ENCODE results near the gene SLC9A9. TPM values are rescaled to one million over a fixed set of nuclear protein-coding genes. Genes with fewer than 3 reads are reported as not detected.
"Not testable (repeated sequence)": the region's sequence is repeated elsewhere in the genome, so short reads cannot be mapped to it uniquely, and the experiment has no call there.

Gene SLC9A9
- total and polyA plus RNA-seq, 7 experiments from 2014 or later = 9.3 to 23.1 (median 16.6) TPM

DNA sequence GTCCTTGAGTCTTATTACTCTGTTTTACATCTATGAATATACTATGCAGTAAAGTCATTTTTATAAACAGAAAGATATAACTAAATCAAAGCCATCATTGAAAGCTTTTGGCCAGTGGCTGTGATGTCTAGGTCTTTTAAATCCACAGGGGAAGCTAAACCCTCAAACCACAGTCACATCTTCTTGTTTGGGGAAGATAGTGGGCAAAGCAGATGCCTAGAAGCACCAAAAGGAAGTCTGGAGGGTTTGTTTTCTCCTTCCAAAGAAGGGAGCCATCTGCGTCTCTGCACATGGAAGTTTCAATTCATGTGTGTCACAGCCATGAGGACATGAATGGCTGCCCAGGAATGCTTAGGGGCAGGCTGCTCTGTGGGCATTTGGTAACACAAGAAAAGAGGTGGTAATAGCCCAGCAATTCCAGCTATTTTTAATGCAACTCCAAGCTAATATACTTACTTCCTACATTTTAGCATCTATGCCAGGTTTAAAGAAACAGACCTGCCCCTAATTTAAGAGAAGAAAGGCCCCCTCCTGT is 322.2 kb downstream of the SLC9A9 start:
- peaks cover 9 to 21% (median 13%) of the 10 kb centered on the region in 7 donors for H3K4me1 Mint-ChIP-seq
- peaks cover 0 to 4% of the 10 kb centered on the region in 2 donors for H3K4me1 ChIP-seq (ENCODE audit: control insufficient read depth in 2 of 2, insufficient read depth in 2 of 2, low read length in 2 of 2)
- no peak for DNase-seq
- H3K36me3 Mint-ChIP-seq = peaks cover 3 to 33% (median 19%) of the 10 kb centered on the region in 5 donors
- H3K9me3 ChIP-seq (ENCODE audit: control insufficient read depth in 2 of 3, low read length in 3 of 3) = no peaks in the 10 kb centered on the region
- H3K4me3 Mint-ChIP-seq = no peak overlapping the region
- no peaks in the 10 kb centered on the region for H3K27me3 Mint-ChIP-seq
- H3K9me3 Mint-ChIP-seq = peaks cover 0 to 11% (median 1%) of the 10 kb centered on the region in 11 donors
- no peaks in the 10 kb centered on the region for H3K36me3 ChIP-seq (ENCODE audit: control insufficient read depth in 2 of 3, insufficient read depth in 3 of 3, low read length in 3 of 3)
- ChIA-PET CTCF (no interaction called here), POLR2A (no interaction called here)
- intact Hi-C loops (cut with micrococcal nuclease) = loop anchor here in 1 of 2 donors (10.0 kb wide), 1 partner anchor 401 kb away; no protein-coding TSS in a partner anchor
- ATAC-seq = no peak
- no peak overlapping the region for H3K27ac Mint-ChIP-seq
- no peak overlapping the region for H3K27ac ChIP-seq (ENCODE audit: low read depth, low read length)
- no peak overlapping the region for H3K4me3 ChIP-seq (ENCODE audit: low read length)
- H3K27me3 ChIP-seq (ENCODE audit: control insufficient read depth in 2 of 2, insufficient read depth in 2 of 2, low read length in 2 of 2) = no peaks in the 10 kb centered on the region

DNA sequence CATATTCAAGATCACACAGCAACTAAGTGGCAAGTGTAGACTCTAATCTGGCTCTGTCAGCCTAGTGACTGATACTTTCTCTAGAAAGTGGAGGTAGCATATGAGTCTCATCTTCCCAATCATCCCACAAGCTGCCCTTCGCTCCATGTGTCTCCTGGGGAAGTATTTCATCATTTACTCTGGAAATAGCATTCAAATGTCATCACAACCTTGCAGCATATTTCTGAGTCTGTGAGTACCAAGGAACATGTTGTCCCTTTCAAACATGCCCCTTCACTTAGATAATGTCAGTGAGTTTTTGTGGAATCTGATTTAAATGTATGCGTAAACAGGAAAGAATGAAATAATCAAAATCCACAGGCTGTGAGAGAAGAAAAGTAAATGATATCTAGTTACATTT is 322.9 kb downstream of the SLC9A9 start:
- no peak overlapping the region for H3K27ac Mint-ChIP-seq
- H3K4me1 Mint-ChIP-seq = peaks cover 9 to 21% (median 13%) of the 10 kb centered on the region in 7 donors
- Histone ChIP-seq H3K27me3 (ENCODE audit: control insufficient read depth in 2 of 2, insufficient read depth in 2 of 2, low read length in 2 of 2) (no peaks in the 10 kb centered on the region), H3K4me1 (ENCODE audit: control insufficient read depth in 2 of 2, insufficient read depth in 2 of 2, low read length in 2 of 2) (peaks cover 0 to 4% of the 10 kb centered on the region in 2 donors), H3K9me3 (ENCODE audit: control insufficient read depth in 2 of 3, low read length in 3 of 3) (no peaks in the 10 kb centered on the region), H3K4me3 (ENCODE audit: low read length) (no peak overlapping the region), H3K27ac (ENCODE audit: low read depth, low read length) (no peak overlapping the region), H3K36me3 (ENCODE audit: control insufficient read depth in 2 of 3, insufficient read depth in 3 of 3, low read length in 3 of 3) (no peaks in the 10 kb centered on the region)
- H3K9me3 Mint-ChIP-seq = peaks cover 0 to 11% (median 1%) of the 10 kb centered on the region in 11 donors
- DNase-seq = no peak
- no peak overlapping the region for H3K4me3 Mint-ChIP-seq
- ChIA-PET CTCF (no interaction called here), POLR2A (no interaction called here)
- no peaks in the 10 kb centered on the region for H3K27me3 Mint-ChIP-seq
- intact Hi-C loops (cut with micrococcal nuclease) = loop anchor here in 1 of 2 donors (10.0 kb wide), 1 partner anchor 401 kb away; no protein-coding TSS in a partner anchor
- peaks cover 3 to 33% (median 19%) of the 10 kb centered on the region in 5 donors for H3K36me3 Mint-ChIP-seq
- no peak for ATAC-seq

DNA sequence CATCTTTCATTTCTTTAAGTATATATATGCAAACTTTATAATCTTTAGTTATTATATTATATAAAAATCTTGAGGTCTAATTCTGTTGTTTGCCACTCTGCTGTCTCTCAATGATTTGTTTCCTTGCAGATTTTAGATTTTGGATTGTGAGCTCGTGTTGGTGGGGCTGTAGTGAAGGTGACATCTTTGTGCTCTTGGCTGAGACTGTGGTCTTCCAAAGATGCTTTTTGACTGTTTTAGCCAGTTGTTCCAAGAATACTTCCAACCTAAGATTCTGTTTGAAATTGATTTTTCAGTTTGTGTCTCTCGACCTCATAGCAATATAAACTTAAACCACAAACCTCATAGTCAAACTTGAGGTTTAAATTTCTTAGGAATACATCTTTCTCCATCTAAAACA is 326.5 kb downstream of the SLC9A9 start:
- Histone ChIP-seq H3K4me3 (ENCODE audit: low read length) (no peak overlapping the region), H3K27ac (ENCODE audit: low read depth, low read length) (no peak overlapping the region), H3K9me3 (ENCODE audit: control insufficient read depth in 2 of 3, low read length in 3 of 3) (no peaks in the 10 kb centered on the region), H3K27me3 (ENCODE audit: control insufficient read depth in 2 of 2, insufficient read depth in 2 of 2, low read length in 2 of 2) (no peaks in the 10 kb centered on the region), H3K36me3 (ENCODE audit: control insufficient read depth in 2 of 3, insufficient read depth in 3 of 3, low read length in 3 of 3) (no peaks in the 10 kb centered on the region), H3K4me1 (ENCODE audit: control insufficient read depth in 2 of 2, insufficient read depth in 2 of 2, low read length in 2 of 2) (no peaks in the 10 kb centered on the region)
- ChIA-PET CTCF (no interaction called here), POLR2A (no interaction called here)
- Mint-ChIP-seq H3K4me1 (peaks cover 0 to 3% (median 0%) of the 10 kb centered on the region in 7 donors), H3K27me3 (no peaks in the 10 kb centered on the region), H3K27ac (no peak overlapping the region), H3K36me3 (peaks cover 1 to 34% (median 16%) of the 10 kb centered on the region in 5 donors), H3K4me3 (no peak overlapping the region), H3K9me3 (peaks cover 0 to 11% (median 1%) of the 10 kb centered on the region in 11 donors)
- DNase-seq (no peak), ATAC-seq (no peak)
- intact Hi-C loops (cut with micrococcal nuclease) = loop anchor here in 1 of 2 donors (10.0 kb wide), 1 partner anchor 397 kb away; no protein-coding TSS in a partner anchor

DNA sequence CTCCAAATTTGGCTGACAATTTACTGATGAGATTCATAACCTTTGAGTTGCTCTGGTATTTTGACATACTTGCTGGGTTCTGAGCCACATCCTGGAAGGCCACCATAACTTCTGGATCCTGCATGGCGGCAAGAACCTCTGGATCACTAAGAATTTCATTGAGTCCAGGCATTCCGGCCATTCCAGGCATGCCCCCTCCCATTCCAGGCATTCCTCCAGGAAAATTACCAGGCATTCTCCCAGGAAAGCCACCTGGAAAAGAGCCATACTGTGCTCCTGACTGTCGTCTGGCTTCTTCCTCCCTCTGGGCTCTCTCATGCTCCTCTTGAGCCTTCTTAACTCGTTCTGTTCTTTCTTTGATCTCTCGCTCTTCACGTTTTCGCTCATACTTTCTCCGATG is 331.1 kb downstream of the SLC9A9 start:
- DNase-seq; H3K27me3 Mint-ChIP-seq; H3K36me3 ChIP-seq (ENCODE audit: control insufficient read depth in 2 of 3, insufficient read depth in 3 of 3, low read length in 3 of 3); H3K4me1 Mint-ChIP-seq; H3K27ac ChIP-seq (ENCODE audit: low read depth, low read length); POLR2A ChIA-PET; H3K4me3 Mint-ChIP-seq; H3K4me1 ChIP-seq (ENCODE audit: control insufficient read depth in 2 of 2, insufficient read depth in 2 of 2, low read length in 2 of 2); intact Hi-C loops (cut with micrococcal nuclease); CTCF ChIA-PET; H3K27me3 ChIP-seq (ENCODE audit: control insufficient read depth in 2 of 2, insufficient read depth in 2 of 2, low read length in 2 of 2); ATAC-seq; H3K4me3 ChIP-seq (ENCODE audit: low read length); H3K9me3 Mint-ChIP-seq; H3K9me3 ChIP-seq (ENCODE audit: control insufficient read depth in 2 of 3, low read length in 3 of 3): not testable (repeated sequence)
- peak overlapping the region in 1 of 9 donors; percentile 13 for H3K27ac Mint-ChIP-seq
- H3K36me3 Mint-ChIP-seq = peaks cover 0 to 14% (median 4%) of the 10 kb centered on the region in 5 donors

DNA sequence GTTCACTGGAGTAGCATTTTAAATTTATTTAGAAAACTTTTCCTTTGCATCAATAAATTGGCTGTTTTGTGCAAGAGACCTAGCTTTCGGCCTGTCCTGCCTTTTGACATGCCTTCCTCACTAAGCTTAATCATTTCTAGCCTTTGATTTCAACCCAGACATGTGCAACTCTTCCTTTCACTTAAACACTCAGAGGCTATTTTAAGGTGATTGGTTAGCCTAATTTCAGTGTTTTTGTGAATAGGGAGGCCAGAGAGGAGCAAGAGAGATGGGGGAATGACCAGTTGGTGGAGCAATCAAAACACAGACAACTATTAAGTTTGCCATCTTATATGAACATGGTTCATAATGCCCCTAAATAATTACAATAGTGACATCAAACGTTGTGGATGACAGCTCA is 333.4 kb downstream of the SLC9A9 start:
- ATAC-seq (no peak), DNase-seq (no peak)
- Histone ChIP-seq H3K9me3 (ENCODE audit: control insufficient read depth in 2 of 3, low read length in 3 of 3) (no peaks in the 10 kb centered on the region), H3K27ac (ENCODE audit: low read depth, low read length) (no peak overlapping the region), H3K27me3 (ENCODE audit: control insufficient read depth in 2 of 2, insufficient read depth in 2 of 2, low read length in 2 of 2) (no peaks in the 10 kb centered on the region), H3K4me1 (ENCODE audit: control insufficient read depth in 2 of 2, insufficient read depth in 2 of 2, low read length in 2 of 2) (no peaks in the 10 kb centered on the region), H3K4me3 (ENCODE audit: low read length) (no peak overlapping the region), H3K36me3 (ENCODE audit: control insufficient read depth in 2 of 3, insufficient read depth in 3 of 3, low read length in 3 of 3) (no peaks in the 10 kb centered on the region)
- intact Hi-C loops (cut with micrococcal nuclease) = no loop called here
- no peaks in the 10 kb centered on the region for H3K4me1 Mint-ChIP-seq
- H3K36me3 Mint-ChIP-seq = peaks cover 0 to 22% (median 8%) of the 10 kb centered on the region in 5 donors
- ChIA-PET POLR2A (no interaction called here), CTCF (no interaction called here)
- H3K4me3 Mint-ChIP-seq = no peak overlapping the region
- peaks cover 0 to 6% (median 0%) of the 10 kb centered on the region in 11 donors for H3K9me3 Mint-ChIP-seq
- H3K27ac Mint-ChIP-seq = peak overlapping the region in 1 of 9 donors; percentile 12
- H3K27me3 Mint-ChIP-seq = no peaks in the 10 kb centered on the region

DNA sequence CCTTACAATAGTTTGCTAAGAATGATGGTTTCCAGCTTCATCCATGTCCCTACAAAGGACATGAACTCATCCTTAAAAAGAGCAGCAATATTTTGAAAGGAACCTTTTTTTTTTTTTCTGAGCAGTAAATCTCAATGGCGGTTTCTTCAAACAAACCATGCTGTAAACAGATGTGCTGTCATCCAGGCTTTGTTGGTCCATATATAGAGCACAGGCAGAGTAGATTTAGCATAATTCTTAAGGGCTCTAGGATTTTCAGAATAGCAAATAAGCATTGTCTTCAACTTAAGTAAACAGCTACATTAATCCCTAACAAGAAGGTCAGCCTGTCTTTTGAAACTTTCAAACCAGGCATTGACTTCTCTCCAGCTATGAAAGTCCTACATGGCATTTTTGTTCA is 334.2 kb downstream of the SLC9A9 start:
- POLR2A ChIA-PET = no interaction called here
- H3K9me3 Mint-ChIP-seq = peaks cover 0 to 6% (median 0%) of the 10 kb centered on the region in 11 donors
- Histone ChIP-seq H3K27me3 (ENCODE audit: control insufficient read depth in 2 of 2, insufficient read depth in 2 of 2, low read length in 2 of 2) (no peaks in the 10 kb centered on the region), H3K36me3 (ENCODE audit: control insufficient read depth in 2 of 3, insufficient read depth in 3 of 3, low read length in 3 of 3) (no peaks in the 10 kb centered on the region), H3K4me1 (ENCODE audit: control insufficient read depth in 2 of 2, insufficient read depth in 2 of 2, low read length in 2 of 2) (no peaks in the 10 kb centered on the region), H3K27ac (ENCODE audit: low read depth, low read length) (no peak overlapping the region), H3K9me3 (ENCODE audit: control insufficient read depth in 2 of 3, low read length in 3 of 3) (no peaks in the 10 kb centered on the region), H3K4me3 (ENCODE audit: low read length) (no peak overlapping the region)
- H3K27me3 Mint-ChIP-seq = no peaks in the 10 kb centered on the region
- H3K36me3 Mint-ChIP-seq = peaks cover 0 to 22% (median 8%) of the 10 kb centered on the region in 5 donors
- peak overlapping the region in 1 of 9 donors; percentile 21 for H3K27ac Mint-ChIP-seq
- DNase-seq (no peak), ATAC-seq (no peak)
- intact Hi-C loops (cut with micrococcal nuclease) = no loop called here
- no peaks in the 10 kb centered on the region for H3K4me1 Mint-ChIP-seq
- CTCF ChIA-PET = no interaction called here
- H3K4me3 Mint-ChIP-seq = no peak overlapping the region

DNA sequence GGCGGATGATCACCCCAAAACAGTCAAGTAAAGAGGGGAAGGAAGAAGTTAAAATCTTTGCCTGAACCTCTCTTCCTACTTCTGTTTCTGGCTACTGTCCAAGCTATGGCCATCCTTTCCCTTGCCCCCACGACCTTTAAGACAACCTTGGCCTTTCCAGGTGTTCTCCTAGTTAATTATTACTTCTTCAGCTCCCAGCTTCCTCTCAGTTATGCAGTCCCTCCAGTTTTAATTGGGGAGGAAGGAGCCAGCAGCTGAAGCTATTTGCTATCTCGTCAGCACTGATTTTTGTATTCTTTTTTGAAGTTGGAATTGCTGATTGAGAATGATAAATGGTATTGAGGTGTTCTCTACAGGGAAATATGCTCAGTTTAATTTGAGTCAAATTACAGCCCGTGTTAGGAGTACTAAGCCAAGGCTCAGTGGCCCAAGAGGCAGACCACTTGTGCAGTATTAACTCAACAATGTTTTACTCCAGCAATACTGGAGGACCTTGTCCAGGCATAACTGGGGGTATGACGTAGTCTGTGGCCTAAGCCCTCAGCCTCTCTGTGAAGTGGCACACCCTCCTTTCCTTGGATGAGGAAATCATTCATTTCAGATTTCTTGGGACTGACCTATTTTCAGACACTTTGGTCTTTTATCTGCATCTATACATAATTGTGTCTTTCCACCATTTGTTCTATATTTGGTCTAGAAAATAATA is 336.9 kb downstream of the SLC9A9 start:
- Mint-ChIP-seq H3K9me3 (no peaks in the 10 kb centered on the region), H3K4me1 (no peaks in the 10 kb centered on the region), H3K4me3 (no peak overlapping the region), H3K36me3 (peaks cover 0 to 14% (median 3%) of the 10 kb centered on the region in 5 donors), H3K27ac (no peak overlapping the region), H3K27me3 (no peaks in the 10 kb centered on the region)
- ChIA-PET POLR2A (no interaction called here), CTCF (no interaction called here)
- Histone ChIP-seq H3K4me1 (ENCODE audit: control insufficient read depth in 2 of 2, insufficient read depth in 2 of 2, low read length in 2 of 2) (no peaks in the 10 kb centered on the region), H3K4me3 (ENCODE audit: low read length) (no peak overlapping the region), H3K9me3 (ENCODE audit: control insufficient read depth in 2 of 3, low read length in 3 of 3) (no peaks in the 10 kb centered on the region), H3K27ac (ENCODE audit: low read depth, low read length) (no peak overlapping the region), H3K36me3 (ENCODE audit: control insufficient read depth in 2 of 3, insufficient read depth in 3 of 3, low read length in 3 of 3) (no peaks in the 10 kb centered on the region), H3K27me3 (ENCODE audit: control insufficient read depth in 2 of 2, insufficient read depth in 2 of 2, low read length in 2 of 2) (no peaks in the 10 kb centered on the region)
- intact Hi-C loops (cut with micrococcal nuclease) = no loop called here
- DNase-seq (no peak), ATAC-seq (no peak)
